Islet precursor cell (in vitro differentiated cells): ENCODE results near the gene MESD.
A peak's percentile ranks its signal among the peaks of the same experiment; 100 is the strongest.

Experiments used
- DNase-seq: peaks from one replicate; pipeline ENCODE4 v3.0.0-alpha.2; 2018

The MESD gene

DNA sequence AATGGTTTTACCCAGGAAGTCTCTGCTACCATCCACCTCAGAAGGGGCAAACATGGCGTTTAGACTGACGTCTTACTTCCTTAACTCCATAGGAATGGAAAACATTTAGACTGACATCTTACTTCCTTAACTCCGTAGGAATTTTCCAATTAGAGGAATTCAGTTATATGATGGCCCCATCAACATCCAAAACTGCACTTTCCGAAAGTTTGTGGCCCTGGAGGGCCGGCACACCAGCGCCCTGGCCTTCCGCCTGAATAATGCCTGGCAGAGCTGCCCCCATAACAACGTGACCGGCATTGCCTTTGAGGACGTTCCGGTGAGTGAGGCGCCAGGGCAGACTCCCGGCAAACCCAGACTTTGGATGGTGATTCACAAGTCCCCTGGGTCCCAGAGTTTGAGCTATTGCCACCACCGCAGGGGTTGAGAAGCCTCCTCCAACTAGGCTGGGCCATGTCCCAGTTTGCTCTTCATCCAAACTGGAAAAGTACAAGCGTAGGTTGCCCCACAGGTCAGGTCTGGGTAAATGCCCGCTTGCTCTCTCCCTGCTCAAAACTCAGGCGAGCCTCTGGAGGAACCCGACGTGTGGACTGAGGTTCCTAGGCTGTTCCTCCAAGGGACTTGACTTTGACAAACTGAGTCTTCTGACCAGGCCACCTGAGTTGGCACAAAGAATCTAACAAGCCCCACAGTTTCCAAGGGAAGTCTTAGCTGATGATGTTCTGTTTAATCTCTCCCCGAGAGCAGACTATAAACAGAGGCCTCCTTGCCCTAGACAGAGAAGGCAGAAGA lies 57.7 kb downstream of the MESD start:
- DNase-seq: no peak

DNA sequence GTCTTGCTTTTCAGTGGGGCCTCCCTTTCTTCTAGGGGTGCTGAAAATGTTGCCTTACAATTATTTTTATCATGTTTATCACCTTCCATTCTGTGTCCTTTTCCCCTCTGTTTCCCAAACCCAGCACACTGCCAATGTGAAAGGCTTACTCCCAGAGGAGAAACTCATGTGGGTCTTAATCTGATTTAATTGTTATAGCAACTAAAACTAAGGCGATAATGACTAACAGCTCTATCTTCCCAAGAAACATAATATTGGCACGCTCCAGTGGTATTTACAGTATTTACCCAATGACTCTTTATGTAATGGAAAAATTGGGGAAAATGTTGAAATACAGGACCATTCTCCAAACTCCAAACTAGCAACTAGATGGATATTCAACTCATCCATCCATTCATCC lies 58.4 kb downstream of the MESD start:
- no peak for DNase-seq

DNA sequence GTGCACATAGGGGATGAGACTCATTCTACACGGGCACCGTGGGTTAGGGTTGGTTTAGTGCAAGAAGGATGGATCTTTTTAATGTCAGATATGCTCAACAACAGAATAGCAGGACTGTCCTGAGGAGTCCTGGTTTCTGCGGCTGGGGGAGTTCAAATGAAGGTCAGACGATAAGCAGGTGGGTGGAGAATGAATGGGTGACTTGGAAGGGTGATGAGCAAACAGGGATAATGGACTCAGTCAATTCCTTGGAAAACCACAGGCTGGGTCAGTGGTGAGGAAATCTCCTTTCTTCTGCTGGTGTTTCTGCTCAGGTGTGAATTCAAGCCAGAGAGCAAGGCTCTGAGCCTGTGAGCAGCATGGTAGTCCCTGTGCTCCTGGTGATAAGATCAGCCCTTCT lies 59.9 kb downstream of the MESD start:
- DNase-seq: no peak

DNA sequence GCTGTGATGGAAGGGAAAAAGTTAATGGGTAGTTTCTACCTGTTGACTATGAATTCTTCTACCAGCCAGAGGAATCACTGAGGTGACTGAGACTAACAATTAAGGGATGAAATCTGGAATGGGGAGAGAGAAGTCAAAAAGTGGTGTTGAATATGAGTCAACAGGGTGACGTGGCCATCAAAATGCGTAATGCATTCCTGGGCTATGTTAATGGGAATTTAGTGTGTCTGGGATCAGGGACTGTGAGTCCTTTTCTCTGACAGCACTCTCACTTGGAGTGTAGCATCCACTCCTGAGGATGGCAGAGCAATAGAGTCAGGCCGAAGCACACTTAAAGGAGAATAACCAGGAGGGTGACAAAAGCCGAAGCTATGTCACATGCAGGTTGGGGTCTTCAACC lies 60.4 kb downstream of the MESD start:
- DNase-seq: no peak

DNA sequence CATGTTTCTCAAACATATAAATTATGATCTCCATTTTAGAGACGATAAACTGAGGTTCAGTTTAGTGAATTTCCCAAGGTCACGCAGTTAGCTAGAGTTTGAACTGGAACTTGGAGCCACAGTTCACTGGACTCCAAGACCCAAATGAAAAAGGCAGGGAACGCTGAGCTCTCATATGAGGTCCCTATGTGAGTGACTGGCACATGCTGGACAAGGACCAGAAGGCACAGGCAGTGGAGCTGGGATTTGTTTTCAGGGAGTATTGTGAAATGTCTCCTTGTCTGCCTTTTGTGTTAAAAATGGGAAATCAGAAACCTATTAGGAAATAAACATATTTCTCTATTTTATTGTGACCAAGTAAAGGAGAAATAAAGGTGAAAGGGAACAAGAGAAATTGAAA lies 63.5 kb downstream of the MESD start:
- DNase-seq: no peak

DNA sequence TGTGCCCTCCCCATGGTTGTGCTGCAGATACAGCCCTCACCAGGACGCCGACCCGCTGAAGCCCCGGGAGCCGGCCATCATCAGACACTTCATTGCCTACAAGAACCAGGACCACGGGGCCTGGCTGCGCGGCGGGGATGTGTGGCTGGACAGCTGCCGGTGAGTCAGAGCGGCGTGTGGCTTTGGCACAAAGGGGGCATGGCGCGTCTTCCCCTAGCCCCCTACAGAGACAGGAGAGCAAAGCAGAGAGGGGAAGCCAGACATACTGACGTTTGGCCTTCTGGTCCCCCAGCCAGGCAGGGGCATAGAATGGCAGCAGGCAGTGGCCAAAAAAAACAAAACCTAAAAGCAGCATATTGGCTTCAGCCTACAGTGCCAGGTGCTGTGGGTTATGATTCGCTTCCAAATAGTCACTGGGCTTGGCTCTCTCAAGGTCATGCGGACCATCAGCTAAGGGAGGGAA lies 64.0 kb downstream of the MESD start:
- DNase-seq: no peak

DNA sequence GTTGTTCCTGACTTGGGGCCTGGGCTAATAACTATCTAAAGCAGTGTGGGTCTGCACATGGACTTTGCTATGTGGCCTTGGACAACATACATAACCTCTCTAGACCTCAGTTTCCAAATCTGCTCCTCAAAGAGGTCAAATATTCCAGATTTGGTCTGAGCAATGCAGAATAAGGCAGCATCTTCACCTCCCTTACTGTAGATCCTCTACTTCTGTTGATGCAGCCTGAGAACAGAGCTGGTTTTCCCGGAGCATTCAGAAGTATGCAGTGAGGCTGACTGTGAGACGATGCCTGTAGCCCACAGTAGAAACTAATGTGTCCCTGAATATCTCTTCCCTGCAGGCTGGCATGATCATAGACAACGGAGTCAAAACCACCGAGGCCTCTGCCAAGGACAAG lies 65.3 kb downstream of the MESD start:
- DNase-seq: no peak

DNA sequence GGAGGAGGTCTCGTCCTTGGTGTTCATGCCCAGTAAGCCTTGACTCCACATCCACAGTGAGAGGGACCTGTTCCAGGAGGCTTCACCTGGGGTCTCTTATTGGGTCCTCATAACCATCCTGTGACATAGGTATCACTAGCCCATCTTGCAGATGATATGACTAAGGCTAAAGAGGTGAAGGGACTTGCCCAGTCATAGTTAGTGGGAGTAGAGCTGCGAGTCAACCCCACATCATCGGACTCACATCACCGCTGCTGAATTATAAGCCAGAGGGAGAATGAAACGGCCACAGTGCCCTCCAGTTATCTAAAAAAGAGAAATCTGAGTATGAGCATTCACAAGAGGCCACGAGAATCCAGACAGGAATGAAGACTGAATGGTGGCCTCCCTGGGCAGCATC lies 66.0 kb downstream of the MESD start:
- no peak for DNase-seq

DNA sequence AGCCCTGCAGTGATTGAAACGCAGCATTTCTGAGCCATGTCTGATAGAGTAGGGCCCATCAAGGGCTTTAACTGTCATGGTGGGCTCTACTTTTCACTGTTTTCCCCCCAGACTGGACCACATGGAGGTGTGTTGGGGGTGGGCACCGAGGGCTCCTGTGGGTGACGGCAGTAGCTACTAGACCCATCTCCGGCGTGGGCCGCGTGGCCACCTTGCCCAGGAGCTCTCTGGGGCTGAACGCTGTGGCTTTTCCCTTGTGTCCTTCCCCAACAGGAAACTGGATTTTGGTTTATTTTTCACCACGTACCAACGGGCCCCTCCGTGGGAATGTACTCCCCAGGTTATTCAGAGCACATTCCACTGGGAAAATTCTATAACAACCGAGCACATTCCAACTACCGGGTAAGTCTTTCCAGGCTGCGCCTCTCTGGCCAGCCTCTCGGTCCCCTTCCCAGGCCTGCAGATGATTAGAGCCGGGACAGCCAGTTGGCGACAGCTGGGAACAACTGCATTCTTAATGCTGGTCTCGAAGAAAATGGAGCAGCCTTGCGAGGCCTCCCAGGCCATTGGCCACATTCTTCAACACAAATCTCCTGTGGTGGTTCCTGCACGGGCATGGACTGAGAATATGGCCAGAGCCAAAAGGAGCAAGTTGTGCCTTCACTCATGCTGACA lies 67.7 kb downstream of the MESD start:
- no peak for DNase-seq

DNA sequence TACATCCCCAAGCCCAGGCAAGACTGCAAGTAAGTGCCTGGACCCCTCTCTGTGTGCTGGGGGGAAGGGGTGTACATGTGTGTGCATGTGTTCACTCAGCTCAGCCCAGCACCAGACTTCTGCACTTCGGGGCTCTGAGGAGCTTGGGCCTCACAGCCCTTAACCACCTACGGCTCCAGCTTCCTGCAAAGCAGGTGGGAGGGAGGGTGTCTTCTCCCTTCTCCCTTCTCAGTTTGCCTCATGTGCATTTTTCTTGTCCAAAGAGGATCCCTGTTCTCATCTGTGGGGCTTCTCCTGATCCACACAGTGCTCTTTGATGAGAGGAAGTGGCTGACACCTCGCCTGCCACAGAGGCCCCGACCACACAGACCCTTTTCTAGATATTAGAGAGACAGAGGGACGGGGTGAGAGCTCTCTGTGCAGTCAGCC lies 69.3 kb downstream of the MESD start:
- no peak for DNase-seq

DNA sequence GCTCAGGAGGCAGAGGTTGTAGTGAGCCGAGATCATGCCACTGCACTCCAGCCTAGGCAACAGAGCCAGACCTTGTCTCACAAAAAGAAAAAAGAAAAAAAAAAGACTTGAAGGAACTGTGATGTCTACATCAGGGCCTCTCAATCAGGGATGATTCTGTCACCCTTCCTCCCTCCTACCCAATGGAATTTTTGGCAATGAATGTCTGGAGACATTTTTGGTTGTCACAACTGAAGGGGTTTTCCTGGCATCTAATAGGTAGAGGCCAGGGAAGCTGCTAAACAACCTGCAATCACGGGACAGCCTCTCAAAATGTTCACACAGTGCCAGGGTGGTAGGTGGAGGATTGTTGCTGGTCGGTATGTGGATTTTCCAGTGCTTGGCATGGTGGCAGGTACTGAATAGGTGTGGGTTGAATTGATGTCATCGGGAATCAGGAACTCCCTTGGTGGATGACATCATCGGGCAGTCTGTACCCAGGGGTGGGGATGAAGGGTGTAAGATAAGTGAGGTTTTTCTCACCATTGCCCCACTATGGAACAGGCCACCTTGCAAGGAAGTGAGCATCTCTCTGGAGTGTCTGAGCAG lies 71.3 kb downstream of the MESD start:
- DNase-seq: no peak

DNA sequence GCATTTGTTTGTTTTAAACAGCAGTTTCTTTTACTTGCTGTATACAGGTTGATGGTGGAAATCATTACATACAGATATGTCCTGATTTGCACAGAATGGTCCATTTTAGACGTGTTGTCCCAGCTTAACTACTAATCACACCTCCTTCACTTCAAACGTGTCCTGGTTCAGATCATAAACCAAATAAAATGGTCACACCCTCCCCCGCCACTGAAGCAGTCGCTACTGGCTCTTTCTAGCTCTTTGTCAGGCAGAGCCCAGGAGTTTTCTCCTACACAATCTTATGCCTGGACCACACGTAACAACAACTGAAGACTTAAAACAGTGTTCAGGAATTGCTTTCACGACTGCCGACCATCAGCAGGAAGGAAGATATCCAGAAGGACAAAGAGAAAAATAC lies 73.6 kb downstream of the MESD start:
- no peak for DNase-seq

DNA sequence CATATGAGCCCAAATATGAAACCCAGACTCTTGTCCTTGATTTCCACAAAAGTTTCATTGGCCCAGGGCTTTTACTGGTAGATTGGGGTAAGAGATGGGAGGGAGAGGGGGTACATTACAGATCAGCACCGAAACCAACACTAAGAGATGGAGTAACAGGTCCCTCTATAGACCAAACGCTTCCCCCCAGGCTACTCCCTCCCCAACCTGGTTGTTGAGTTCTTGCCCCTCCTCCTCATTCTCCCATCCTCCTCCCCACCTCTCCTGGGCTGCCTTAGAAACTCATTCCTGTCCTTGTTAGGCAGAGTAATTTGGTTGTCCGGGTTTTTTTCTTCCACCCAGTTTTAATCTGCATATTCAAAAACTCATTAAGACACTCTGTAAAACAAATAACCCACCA lies 74.1 kb downstream of the MESD start:
- DNase-seq: peak; percentile 63

DNA sequence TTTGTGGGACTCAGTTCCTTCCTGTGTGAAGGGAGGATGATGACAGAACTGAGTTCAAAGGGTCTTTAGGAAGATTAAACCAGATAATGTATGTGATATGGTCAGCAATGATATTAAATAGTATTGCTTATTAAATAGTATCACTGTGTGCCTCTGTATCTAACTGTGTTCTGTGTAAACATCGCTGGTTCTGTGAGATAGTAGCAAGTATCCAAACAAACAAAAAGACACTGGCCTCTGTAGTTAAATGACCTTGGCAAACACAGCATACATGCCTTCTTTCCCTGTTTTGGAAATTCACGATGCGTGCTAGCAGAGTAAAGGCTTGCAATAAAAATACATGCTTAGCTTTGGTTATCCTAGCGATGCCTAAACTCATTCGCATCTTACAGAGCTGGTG lies 76.1 kb downstream of the MESD start:
- no peak for DNase-seq

DNA sequence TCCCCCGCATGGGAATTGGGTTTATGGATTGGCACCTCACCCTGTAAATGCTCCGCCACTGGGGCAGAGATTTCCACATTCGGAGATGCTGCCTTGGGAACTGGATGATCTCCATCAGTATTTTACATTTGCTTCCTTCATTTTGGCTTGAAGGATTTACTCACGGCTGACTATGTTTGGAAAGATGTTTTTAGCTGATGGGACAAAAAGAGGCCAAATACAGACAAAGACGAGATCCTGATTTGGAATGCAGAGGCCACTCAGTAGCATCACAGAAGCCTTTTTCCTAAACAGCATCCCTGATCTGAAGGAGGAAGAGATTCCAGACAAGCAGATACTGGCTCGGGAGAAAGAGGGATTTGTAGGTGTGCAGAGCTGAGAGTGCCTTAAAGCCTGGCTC lies 76.9 kb downstream of the MESD start:
- DNase-seq: no peak

DNA sequence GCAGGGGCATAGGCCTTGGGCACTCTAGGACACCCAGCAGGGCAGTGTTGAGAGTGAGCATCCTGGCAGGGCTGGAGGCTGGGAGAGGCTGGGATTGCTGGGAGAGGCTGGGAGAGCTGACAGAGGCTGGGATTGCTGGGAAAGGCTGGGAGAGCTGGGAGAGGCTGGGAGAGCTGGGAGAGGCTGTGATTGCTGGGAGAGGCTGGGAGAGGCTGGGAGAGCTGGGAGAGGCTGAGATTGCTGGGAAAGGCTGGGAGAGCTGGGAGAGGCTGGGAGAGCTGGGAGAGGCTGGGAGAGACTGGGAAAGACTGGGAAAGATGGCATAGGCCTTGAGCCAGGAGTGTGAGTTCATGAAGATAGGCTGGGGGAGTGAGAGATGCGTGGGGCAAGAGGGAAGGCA lies 77.8 kb downstream of the MESD start:
- DNase-seq: no peak

DNA sequence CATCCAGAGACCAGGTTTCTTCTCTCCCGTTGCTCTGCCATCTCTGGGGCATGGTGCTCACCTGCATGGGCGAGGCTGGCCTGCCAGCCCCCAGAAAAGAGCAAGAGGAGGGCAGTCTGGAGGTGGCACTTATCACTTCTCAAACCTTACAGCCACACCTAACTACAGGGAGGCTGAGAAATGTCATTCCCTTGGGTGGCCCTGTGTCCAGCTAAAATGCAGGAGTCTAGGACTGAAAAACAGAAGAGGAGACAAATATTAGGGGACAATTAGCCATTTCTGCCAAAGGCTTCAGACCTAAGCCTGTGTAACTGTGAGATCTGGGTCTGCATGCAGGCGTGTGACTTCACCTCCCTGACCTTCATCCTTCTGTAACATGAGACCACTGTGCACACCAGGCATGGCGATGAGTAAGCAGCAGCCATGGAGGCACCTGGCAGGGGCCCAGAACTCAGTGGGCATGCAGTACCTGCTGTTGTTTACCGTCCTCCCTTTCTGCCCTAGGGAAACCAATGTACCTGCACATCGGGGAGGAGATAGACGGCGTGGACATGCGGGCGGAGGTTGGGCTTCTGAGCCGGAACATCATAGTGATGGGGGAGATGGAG lies 83.4 kb downstream of the MESD start:
- DNase-seq: no peak

DNA sequence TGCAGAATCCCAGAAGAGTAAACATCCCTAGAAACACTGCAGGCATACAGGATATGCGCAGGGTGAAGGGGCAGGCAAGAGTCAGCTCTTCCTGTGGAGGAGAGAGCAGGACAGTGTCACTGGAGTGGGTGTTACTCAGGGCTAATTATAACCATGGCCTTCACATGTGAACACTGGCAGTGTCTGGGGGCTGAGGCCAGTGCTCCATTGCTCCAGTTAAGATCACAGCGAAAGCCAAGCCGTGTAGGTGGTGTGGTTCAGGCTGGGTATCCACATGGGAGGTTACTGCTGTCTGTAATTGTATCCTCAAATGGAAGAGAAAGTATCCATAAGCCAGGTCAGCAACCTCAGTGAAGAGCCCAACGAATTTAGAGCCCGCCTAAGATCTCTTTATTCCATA lies 84.6 kb downstream of the MESD start:
- DNase-seq: no peak

DNA sequence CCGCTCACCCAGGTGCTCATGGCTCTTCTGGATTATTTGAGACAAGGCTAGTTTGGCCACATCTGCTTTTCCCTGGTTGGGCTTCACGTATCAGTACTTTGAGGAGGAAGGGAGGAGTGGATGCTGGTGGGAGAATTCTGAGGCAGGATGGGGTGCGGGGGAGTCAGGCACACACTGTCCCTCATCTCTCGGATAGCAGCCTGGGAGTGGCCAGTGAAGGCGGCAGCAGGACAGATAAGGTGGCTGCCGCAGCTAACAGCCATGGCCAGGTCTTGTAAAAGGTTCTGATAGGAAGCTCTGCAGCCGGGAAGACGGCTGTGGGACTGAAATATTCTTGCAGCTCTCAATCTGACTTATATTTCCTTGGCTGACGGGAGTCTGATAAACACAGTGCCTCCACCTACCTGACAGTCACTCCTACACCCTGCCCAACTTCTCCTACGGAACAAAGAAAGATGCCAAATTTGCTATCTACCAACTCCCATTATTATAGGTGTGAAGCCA lies 87.3 kb downstream of the MESD start:
- no peak for DNase-seq

DNA sequence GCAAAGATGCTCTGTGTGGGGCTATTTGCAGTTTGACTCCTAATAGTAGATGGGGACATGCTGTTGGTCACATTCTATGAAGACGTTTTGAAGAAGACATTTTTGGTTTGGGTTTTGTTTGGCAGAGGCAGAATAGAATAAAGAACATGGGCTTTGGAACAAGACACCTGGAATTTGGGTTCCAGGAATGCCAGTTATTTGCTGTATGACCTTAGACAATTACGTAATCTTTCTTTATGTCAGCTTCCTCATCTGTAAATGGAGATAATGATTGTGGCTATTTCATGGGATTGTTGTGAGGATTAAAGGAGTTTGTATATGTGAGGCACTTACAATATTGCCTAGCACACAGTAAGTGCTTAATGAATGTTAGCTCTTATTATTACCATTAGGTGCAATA lies 91.6 kb downstream of the MESD start:
- DNase-seq: no peak
